Astrocyte (in vitro differentiated cells and primary cell): Measurements from ENCODE around the gene MARF1.
"Not testable (repeated sequence)": the region's sequence is repeated elsewhere in the genome, so short reads cannot be mapped to it uniquely, and the experiment has no call there.

Source experiments
- CTCF ChIP-seq: IDR thresholded peaks from 2 replicates; pipeline ENCODE4 v1.5.1; 2011; ENCODE audit warnings: low read depth, mild to moderate bottlenecking, inconsistent platforms, low read length, moderate library complexity; ENCODE audit not compliant: insufficient read depth
- EZH2 ChIP-seq: IDR thresholded peaks from 2 replicates; pipeline ENCODE4 v1.6.1; 2012; ENCODE audit warnings: mild to moderate bottlenecking, low read length, inconsistent platforms; ENCODE audit not compliant: insufficient read depth

GRCh38 chr16:15692508-15692907 lies 49.6 kb upstream of the MARF1 start:
- not testable (repeated sequence) for TF ChIP-seq EZH2, CTCF
